ENCODE results near the gene CDH4. TPM values are rescaled to one million over a fixed set of nuclear protein-coding genes. Genes with fewer than 3 reads are reported as not detected.

CDH4 gene
- total and polyA plus RNA-seq, 2 of the 4 experiments (the other 2 are of a cell fraction): 1.6 to 3.5 TPM

DNA sequence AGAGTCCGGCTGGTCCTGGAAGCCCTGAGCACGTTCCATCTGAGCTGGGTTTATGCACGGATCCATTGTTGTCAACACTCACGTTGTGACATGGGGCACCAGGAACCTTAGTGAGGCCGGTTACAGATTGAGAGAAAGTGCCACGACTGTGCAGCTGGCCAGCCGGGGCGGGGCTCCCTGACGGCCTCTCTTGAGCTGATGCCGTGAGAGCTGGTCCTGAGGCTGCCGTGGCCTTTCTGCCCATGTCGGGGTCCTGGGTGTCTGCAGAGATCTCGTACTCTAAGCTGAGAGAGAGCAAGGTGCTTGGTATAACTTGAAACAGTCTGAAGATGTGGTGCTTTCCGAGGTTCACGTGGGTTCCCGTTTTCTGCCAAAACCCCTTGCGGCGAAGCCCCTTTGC, 10.0 kb downstream of the CDH4 start:
- Histone ChIP-seq H4K20me1 (ENCODE audit: insufficient read depth, low read length) (no peaks in the 10 kb centered on the region), H3K14ac (replicated peaks; ENCODE audit: low read depth, low read length) (no peak overlapping the region), H3K79me1 (ENCODE audit: low read depth in 1 of 2, low read length in 2 of 2) (peaks cover 3 to 6% of the 10 kb centered on the region in 2 experiments; a peak in 1 of 4 replicates), H2AK5ac (ENCODE audit: low read depth, low read length) (no peak overlapping the region), H3K56ac (ENCODE audit: extremely low read depth, insufficient read depth, low read length) (no peak overlapping the region), H3K4ac (ENCODE audit: low read depth, low read length) (no peak overlapping the region), H4K8ac (ENCODE audit: low read depth in 2 of 2, low read length in 2 of 2) (no peak overlapping the region), H3K9me3 (ENCODE audit: control insufficient read depth, insufficient read depth, low read length) (peaks cover 3% of the 10 kb centered on the region), H3K18ac (ENCODE audit: low read depth, low read length) (no peak overlapping the region), H3K27ac (ENCODE audit: insufficient read depth, low read length) (no peak overlapping the region), H3K9ac (ENCODE audit: low read depth, low read length) (no peak overlapping the region), H3K36me3 (ENCODE audit: control insufficient read depth, insufficient read depth, low read length) (peaks cover 1% of the 10 kb centered on the region; the same call in 1 of the 2 replicates), H2BK20ac (ENCODE audit: low read depth, low read length) (no peak overlapping the region), H3K9me1 (ENCODE audit: insufficient read depth, low read length) (0 out of 2 replicates have a peak, but pooled peaks cover 2% of the 10 kb centered on the region), H3K4me1 (ENCODE audit: control insufficient read depth, insufficient read depth, low read length) (no peaks in the 10 kb centered on the region), H2AFZ (replicated peaks; ENCODE audit: low read length, poor library complexity) (no peak overlapping the region), H2AK9ac (replicated peaks; ENCODE audit: low read depth, low read length, poor library complexity) (no peak overlapping the region), H2BK15ac (ENCODE audit: low read depth, low read length) (no peak overlapping the region), H4K91ac (ENCODE audit: insufficient read depth, low read depth, low read length) (no peak overlapping the region), H3K4me2 (ENCODE audit: low read depth, low read length) (no peak overlapping the region), H2BK120ac (ENCODE audit: low read depth, low read length) (no peak overlapping the region), H3K27me3 (ENCODE audit: control insufficient read depth, insufficient read depth, low read length) (no peaks in the 10 kb centered on the region; the same call in 1 of the 2 replicates), H2BK5ac (ENCODE audit: low read depth, low read length, poor library complexity, severe bottlenecking) (no peak overlapping the region), H4K5ac (ENCODE audit: low read depth, low read length) (no peak overlapping the region), H3K4me3 (ENCODE audit: insufficient read depth, low read depth, low read length) (no peak overlapping the region), H3K23ac (ENCODE audit: low read depth, low read length) (no peak overlapping the region)
- in situ Hi-C loops (cut with MboI; ENCODE audit: low sequenced_read_pairs) (loop anchor here (25.0 kb wide), 1 partner anchor 625 kb away; no protein-coding TSS in a partner anchor), intact Hi-C loops (cut with micrococcal nuclease) (loop anchor here (2.0 to 5.0 kb wide), 2 partner anchors 613 to 635 kb away; no protein-coding TSS in a partner anchor), dilution Hi-C loops (cut with HindIII; ENCODE audit: low sequenced_read_pairs, unreplicated experiment) (no loop called here)
- ATAC-seq (ENCODE audit: low read depth) (no peak), DNase-seq (no peak)
- BruUV-seq (replicated peaks): no TSS peak
- no peak for TF ChIP-seq MAFK (IDR thresholded peaks at IDR 0.05; ENCODE audit: low read depth, low read length)
- TF ChIP-seq MXI1 (IDR thresholded peaks at IDR 0.05; ENCODE audit: borderline replicate concordance, low read depth, low read length): no peak
- TF ChIP-seq MAZ (IDR thresholded peaks at IDR 0.05; ENCODE audit: borderline replicate concordance, low read depth, low read length): no peak
- TF ChIP-seq, protein P1, sequence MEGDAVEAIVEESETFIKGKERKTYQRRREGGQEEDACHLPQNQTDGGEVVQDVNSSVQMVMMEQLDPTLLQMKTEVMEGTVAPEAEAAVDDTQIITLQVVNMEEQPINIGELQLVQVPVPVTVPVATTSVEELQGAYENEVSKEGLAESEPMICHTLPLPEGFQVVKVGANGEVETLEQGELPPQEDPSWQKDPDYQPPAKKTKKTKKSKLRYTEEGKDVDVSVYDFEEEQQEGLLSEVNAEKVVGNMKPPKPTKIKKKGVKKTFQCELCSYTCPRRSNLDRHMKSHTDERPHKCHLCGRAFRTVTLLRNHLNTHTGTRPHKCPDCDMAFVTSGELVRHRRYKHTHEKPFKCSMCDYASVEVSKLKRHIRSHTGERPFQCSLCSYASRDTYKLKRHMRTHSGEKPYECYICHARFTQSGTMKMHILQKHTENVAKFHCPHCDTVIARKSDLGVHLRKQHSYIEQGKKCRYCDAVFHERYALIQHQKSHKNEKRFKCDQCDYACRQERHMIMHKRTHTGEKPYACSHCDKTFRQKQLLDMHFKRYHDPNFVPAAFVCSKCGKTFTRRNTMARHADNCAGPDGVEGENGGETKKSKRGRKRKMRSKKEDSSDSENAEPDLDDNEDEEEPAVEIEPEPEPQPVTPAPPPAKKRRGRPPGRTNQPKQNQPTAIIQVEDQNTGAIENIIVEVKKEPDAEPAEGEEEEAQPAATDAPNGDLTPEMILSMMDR (conservative IDR thresholded peaks at IDR 0.05; ENCODE audit: low read depth, low read length): no peak
- no peak for TF ChIP-seq POLR2A (IDR thresholded peaks at IDR 0.05; ENCODE audit: low read depth, low read length)
- ChIA-PET POLR2A (ENCODE audit: unreplicated experiment) (no interaction called here), CTCF (interaction anchor here (0.7 to 1.9 kb wide), 3 partner anchors 10 to 597 kb away, joined by 3 to 5 read pairs (median 4); partner anchors contain the start of gene CDH4)
- WGBS, 2 experiments (ENCODE audit: extremely low coverage in 2 of 2, insufficient read length in 1 of 2): 84% methylated on average over 4 of the region's 18 CpGs; no CpG with 5 or more reads in 1 of the 2 experiments

Measured in IMR-90 (cell line).